PC-9 (cell line): ENCODE results near the gene PHF19. TPM values are rescaled to one million over a fixed set of nuclear protein-coding genes. Genes with fewer than 3 reads are reported as not detected.

ENCODE experiments used
- BruUV-seq: library from RNA; stranded (reverse); fragments of 400-500 nt; replicated peaks from 2 replicates; lab custom pipeline; 2021; lab: Mats Ljungman, UMichigan
- CTCF ChIA-PET: fragments of 300-600 bp; sonication (Branson Sonifier 250); formaldehyde crosslinking; loops from one replicate; lab custom pipeline; 2022; ENCODE audit warnings: antibody characterized with exemption; lab: Charles Lee
- POLR2A ChIA-PET: fragments of 300-600 bp; sonication (Branson Sonifier 250); formaldehyde crosslinking; loops from one replicate; lab custom pipeline; 2022; ENCODE audit warnings: antibody characterized with exemption; ENCODE audit not compliant: unreplicated experiment; lab: Charles Lee
- DNase-seq, 2 experiments: peaks; one replicate each; pipeline versions ENCODE4 v3.0.0 to v3.0.0-alpha.2; 2015 to 2022; ENCODE audit warnings: mixed read lengths in 1 of 2
- H2AFZ ChIP-seq: fragments of 200-600 bp; sonication (generic); 2 replicates; pipeline ENCODE4 v1.8.1; 2017; ENCODE audit warnings: antibody characterized with exemption
- H3F3A ChIP-seq: fragments of 200-600 bp; sonication (generic); 2 replicates; pipeline ENCODE4 v1.8.1; 2017; ENCODE audit warnings: antibody characterized with exemption, mild to moderate bottlenecking, low read depth; ENCODE audit not compliant: insufficient read depth
- H3K27ac ChIP-seq: fragments of 200-600 bp; sonication (generic); 2 replicates; pipeline ENCODE4 v1.6.1; 2016; ENCODE audit warnings: mixed run types
- H3K27me3 ChIP-seq: fragments of 200-600 bp; sonication (generic); 2 replicates; pipeline ENCODE4 v1.6.1; 2016; ENCODE audit warnings: low read depth, mixed run types; ENCODE audit not compliant: insufficient read depth
- H3K36me3 ChIP-seq: fragments of 200-600 bp; sonication (generic); 2 replicates; pipeline ENCODE4 v1.6.1; 2016; ENCODE audit warnings: low read depth, mixed run types
- H3K4me1 ChIP-seq: fragments of 200-600 bp; sonication (generic); replicated peaks from 2 replicates; pipeline ENCODE4 v1.6.1; 2016; ENCODE audit warnings: mixed run types; ENCODE audit not compliant: insufficient read depth
- H3K4me2 ChIP-seq: fragments of 200-600 bp; sonication (generic); 2 replicates; pipeline ENCODE4 v1.6.1; 2017; ENCODE audit warnings: mixed run types
- H3K4me3 ChIP-seq: fragments of 200-600 bp; sonication (generic); 2 replicates; pipeline ENCODE4 v1.6.1; 2016; ENCODE audit warnings: mixed run types
- H3K79me2 ChIP-seq: fragments of 200-600 bp; sonication (generic); 2 replicates; pipeline ENCODE4 v1.6.1; 2017; ENCODE audit warnings: low read depth, mixed run types
- H3K9me2 ChIP-seq: fragments of 200-600 bp; sonication (generic); 2 replicates; pipeline ENCODE4 v1.8.1; 2017; ENCODE audit warnings: mild to moderate bottlenecking; ENCODE audit not compliant: insufficient read depth
- H3K9me3 ChIP-seq: fragments of 200-600 bp; sonication (generic); 2 replicates; pipeline ENCODE4 v1.8.1; 2016; ENCODE audit warnings: low read depth; ENCODE audit not compliant: insufficient read depth
- H4K20me1 ChIP-seq: fragments of 200-600 bp; sonication (generic); 2 replicates; pipeline ENCODE4 v1.8.1; 2017; ENCODE audit not compliant: insufficient read depth
- EZH2 ChIP-seq: fragments of 200-600 bp; sonication (generic); IDR thresholded peaks from 2 replicates; pipeline ENCODE4 v1.8.0; 2017; ENCODE audit warnings: antibody characterized with exemption, low read depth
- intact Hi-C: fragments of 100-400 bp; cut with micrococcal nuclease; formaldehyde crosslinking; loops from one replicate; pipeline ENCODE4 v1.10.0; 2022; ENCODE audit not compliant: unreplicated experiment
- total RNA-seq: library from RNA; stranded (reverse); gene quantifications from 2 replicates; pipeline ENCODE4 v1.2.3, GENCODE V29; 2021
- TF ChIP-seq, protein P1 (sequence below): fragments of 200-600 bp; sonication (generic); conservative IDR thresholded peaks from 2 replicates; pipeline ENCODE4 v1.6.1; 2017; ENCODE audit warnings: mixed run types, antibody characterized with exemption, mild to moderate bottlenecking, moderate library complexity

Gene PHF19
- total RNA-seq, 1 experiment from 2014 or later = 72.9 TPM

DNA sequence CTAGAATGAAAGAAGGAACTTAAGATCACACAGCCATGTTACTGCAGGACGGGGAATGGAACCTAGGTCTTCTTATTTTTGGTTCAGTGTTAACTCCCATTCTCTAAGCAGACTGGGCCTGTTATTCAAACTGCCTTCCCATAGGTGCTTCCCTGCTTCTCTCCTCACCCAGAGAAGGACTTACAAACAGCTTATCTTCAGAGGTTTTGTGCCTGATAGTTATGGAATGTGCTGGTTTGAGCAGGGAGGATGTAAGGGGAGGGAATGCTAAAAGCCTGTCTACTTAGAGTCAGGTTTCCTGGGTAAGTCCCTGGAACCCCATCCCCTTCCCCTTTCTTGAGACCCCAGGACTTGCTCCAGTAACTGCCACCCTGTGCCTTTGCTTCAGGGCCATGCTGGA lies 30.1 kb downstream of the PHF19 start:
- ChIA-PET CTCF (no interaction called here), POLR2A (interaction anchor here (0.7 to 0.8 kb wide), 2 partner anchors 24 to 43 kb away, joined by 3 to 5 read pairs; no protein-coding TSS in a partner anchor)
- Histone ChIP-seq H3K9me3 (no peaks in the 10 kb centered on the region), H3F3A (peaks cover 18% of the 10 kb centered on the region), H3K9me2 (no peaks in the 10 kb centered on the region), H3K36me3 (0 out of 2 replicates have a peak, but pooled peaks cover 6% of the 10 kb centered on the region), H3K4me3 (no peak overlapping the region), H3K79me2 (peaks cover 23% of the 10 kb centered on the region), H3K27me3 (no peaks in the 10 kb centered on the region), H4K20me1 (no peaks in the 10 kb centered on the region; the same call in none of the 2 replicates), H3K4me1 (peaks cover 13% of the 10 kb centered on the region), H3K4me2 (no peak overlapping the region), H3K27ac (no peak overlapping the region), H2AFZ (no peak overlapping the region)
- no peak for DNase-seq
- BruUV-seq = no TSS peak
- intact Hi-C loops = no loop called here
- TF ChIP-seq, protein P1, sequence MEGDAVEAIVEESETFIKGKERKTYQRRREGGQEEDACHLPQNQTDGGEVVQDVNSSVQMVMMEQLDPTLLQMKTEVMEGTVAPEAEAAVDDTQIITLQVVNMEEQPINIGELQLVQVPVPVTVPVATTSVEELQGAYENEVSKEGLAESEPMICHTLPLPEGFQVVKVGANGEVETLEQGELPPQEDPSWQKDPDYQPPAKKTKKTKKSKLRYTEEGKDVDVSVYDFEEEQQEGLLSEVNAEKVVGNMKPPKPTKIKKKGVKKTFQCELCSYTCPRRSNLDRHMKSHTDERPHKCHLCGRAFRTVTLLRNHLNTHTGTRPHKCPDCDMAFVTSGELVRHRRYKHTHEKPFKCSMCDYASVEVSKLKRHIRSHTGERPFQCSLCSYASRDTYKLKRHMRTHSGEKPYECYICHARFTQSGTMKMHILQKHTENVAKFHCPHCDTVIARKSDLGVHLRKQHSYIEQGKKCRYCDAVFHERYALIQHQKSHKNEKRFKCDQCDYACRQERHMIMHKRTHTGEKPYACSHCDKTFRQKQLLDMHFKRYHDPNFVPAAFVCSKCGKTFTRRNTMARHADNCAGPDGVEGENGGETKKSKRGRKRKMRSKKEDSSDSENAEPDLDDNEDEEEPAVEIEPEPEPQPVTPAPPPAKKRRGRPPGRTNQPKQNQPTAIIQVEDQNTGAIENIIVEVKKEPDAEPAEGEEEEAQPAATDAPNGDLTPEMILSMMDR = no peak
- TF ChIP-seq EZH2 = no peak

GRCh38 chr9:120846251-120846889 lies 30.6 kb downstream of the PHF19 start:
- no peak overlapping the region for H3K4me2 ChIP-seq
- ChIA-PET CTCF (no interaction called here), POLR2A (interaction anchor here (0.7 to 0.8 kb wide), 2 partner anchors 25 to 43 kb away, joined by 3 to 5 read pairs; no protein-coding TSS in a partner anchor)
- no peaks in the 10 kb centered on the region for H3K9me2 ChIP-seq
- DNase-seq = no peak
- no TSS peak for BruUV-seq
- H3K79me2 ChIP-seq = peaks cover 29% of the 10 kb centered on the region
- H3K9me3 ChIP-seq = no peaks in the 10 kb centered on the region
- H3K4me3 ChIP-seq = no peak overlapping the region
- H3K36me3 ChIP-seq = 0 out of 2 replicates have a peak, but pooled peaks cover 6% of the 10 kb centered on the region
- H3K4me1 ChIP-seq = peaks cover 19% of the 10 kb centered on the region
- H3F3A ChIP-seq = peaks cover 18% of the 10 kb centered on the region
- no peak overlapping the region for H3K27ac ChIP-seq
- intact Hi-C loops = no loop called here
- no peaks in the 10 kb centered on the region for H3K27me3 ChIP-seq
- TF ChIP-seq, protein P1 = no peak
- TF ChIP-seq EZH2 = no peak
- no peaks in the 10 kb centered on the region; the same call in none of the 2 replicates for H4K20me1 ChIP-seq
- no peak overlapping the region for H2AFZ ChIP-seq

GRCh38 chr9:120845255-120845654 lies 31.7 kb downstream of the PHF19 start:
- Histone ChIP-seq H3K4me1 (peaks cover 19% of the 10 kb centered on the region), H2AFZ (no peak overlapping the region), H3K9me2 (no peaks in the 10 kb centered on the region), H3F3A (peaks cover 18% of the 10 kb centered on the region), H3K4me3 (no peak overlapping the region), H3K27ac (no peak overlapping the region), H3K27me3 (no peaks in the 10 kb centered on the region), H3K9me3 (no peaks in the 10 kb centered on the region), H3K79me2 (peaks cover 38% of the 10 kb centered on the region), H3K4me2 (no peak overlapping the region), H4K20me1 (no peaks in the 10 kb centered on the region; the same call in none of the 2 replicates), H3K36me3 (0 out of 2 replicates have a peak, but pooled peaks cover 4% of the 10 kb centered on the region)
- intact Hi-C loops = no loop called here
- TF ChIP-seq, protein P1 = no peak
- no peak for TF ChIP-seq EZH2
- ChIA-PET POLR2A (interaction anchor here (0.7 kb wide), 1 partner anchor 8 kb away, joined by 3 read pairs; no protein-coding TSS in a partner anchor), CTCF (no interaction called here)
- DNase-seq = no peak
- BruUV-seq = no TSS peak
